ENCODE data around the gene GAL3ST2. TPM values are rescaled to one million over a fixed set of nuclear protein-coding genes. Genes with fewer than 3 reads are reported as not detected.

GAL3ST2 gene
- total and polyA plus RNA-seq, 2 of the 8 experiments (the other 6 are each of a cell fraction or from before 2014, with no cell fraction given), result not detected

DNA sequence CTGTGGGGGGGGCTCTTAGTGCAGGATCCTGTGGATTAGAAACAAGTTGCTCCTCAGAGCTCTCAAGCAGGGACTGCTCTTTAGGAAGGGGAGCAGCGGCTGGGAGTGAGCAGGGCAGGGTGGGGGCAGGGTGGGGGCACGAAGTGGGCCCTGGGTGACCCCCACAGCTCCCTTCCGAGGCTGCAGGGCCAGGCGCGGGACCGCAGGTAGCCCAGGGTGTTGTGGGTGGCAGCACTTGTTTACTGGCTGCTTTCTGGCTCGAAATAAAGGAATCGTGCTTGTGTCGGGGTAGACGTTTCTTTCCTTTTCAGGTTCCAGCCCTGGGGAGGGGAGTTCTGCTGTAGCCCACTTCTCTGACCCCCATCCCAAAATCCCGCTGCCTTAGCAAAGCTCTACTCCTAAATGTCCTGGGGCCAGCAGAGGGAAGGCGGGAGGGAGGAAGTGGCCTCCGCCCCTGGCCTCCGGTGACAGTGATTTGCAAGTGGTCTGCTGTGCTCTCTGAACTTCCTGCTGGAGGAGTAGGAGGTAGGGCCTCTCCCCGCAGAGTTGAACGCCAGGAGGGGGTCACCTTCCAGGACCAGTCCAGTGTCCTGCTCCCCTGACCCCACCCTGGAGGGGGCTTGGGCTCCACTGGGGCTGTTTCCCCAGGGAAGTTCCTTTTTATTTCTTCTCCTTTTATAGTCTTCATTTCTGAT is 40.7 kb downstream of the GAL3ST2 start:
- H2BK120ac ChIP-seq (replicated peaks; ENCODE audit: low read depth, low read length), result no peak overlapping the region
- no peak overlapping the region for H3K4me2 ChIP-seq (ENCODE audit: insufficient read depth in 1 of 2, low read depth in 2 of 2, low read length in 2 of 2)
- 80% methylated on average over 13 of the region's 16 CpGs; no CpG with 5 or more reads in 1 of the 2 experiments for WGBS, 2 experiments (ENCODE audit: extremely low coverage in 1 of 2, insufficient coverage in 1 of 2, insufficient read length in 1 of 2, insufficient replicate concordance in 2 of 2, low coverage in 1 of 2, low lambda C conversion rate in 2 of 2, missing lambda C conversion rate in 1 of 2)
- no peak overlapping the region for H3K18ac ChIP-seq (ENCODE audit: extremely low read depth, low read length)
- no peak overlapping the region for H4K91ac ChIP-seq (replicated peaks; ENCODE audit: insufficient read length, low read length)
- POLR2A ChIA-PET (ENCODE audit: partially characterized antibody), result no interaction called here
- H3K9ac ChIP-seq (replicated peaks in 1 of 4; ENCODE audit: extremely low read depth in 1 of 4, low read depth in 3 of 4, low read length in 3 of 4), result no peak overlapping the region
- DNase-seq (ENCODE audit: low read depth in 1 of 2, low spot score in 2 of 2), result no peak
- TF ChIP-seq SP4 (IDR thresholded peaks at IDR 0.05; ENCODE audit: low read length) (no peak), KDM1A (IDR thresholded peaks at IDR 0.05; ENCODE audit: borderline replicate concordance, low read length) (no peak), JUN (IDR thresholded peaks at IDR 0.05; ENCODE audit: low read depth, low read length) (no peak), SP1 (IDR thresholded peaks at IDR 0.05; ENCODE audit: low read depth, low read length) (no peak)
- no peak overlapping the region for H2AK5ac ChIP-seq (ENCODE audit: low read depth, low read length)
- no peak overlapping the region for H2BK5ac ChIP-seq (ENCODE audit: low read depth, low read length)
- H4K20me1 ChIP-seq (replicated peaks in 1 of 2; ENCODE audit: control insufficient read depth in 1 of 2, insufficient read depth in 2 of 2, low read length in 2 of 2), result no peaks in the 10 kb centered on the region
- no peak overlapping the region for H3K56ac ChIP-seq (replicated peaks; ENCODE audit: insufficient read length, low read depth, low read length)
- no peak overlapping the region for H3K14ac ChIP-seq (ENCODE audit: insufficient read length)
- peak overlapping the region; percentile 83; the same call in 1 of the 2 replicates for H4K8ac ChIP-seq (ENCODE audit: extremely low read depth, insufficient read depth, low read length)
- no peaks in the 10 kb centered on the region for H3K23me2 ChIP-seq (ENCODE audit: low read depth, low read length)
- H3K4me3 ChIP-seq (ENCODE audit: extremely low read depth in 1 of 4, insufficient read depth in 2 of 4, low read depth in 3 of 4, low read length in 4 of 4), result no peak overlapping the region
- no peaks in the 10 kb centered on the region for H3K9me3 ChIP-seq (ENCODE audit: insufficient read depth in 2 of 2, low read depth in 1 of 2, low read length in 1 of 2)
- no peaks in the 10 kb centered on the region for H3K79me2 ChIP-seq (ENCODE audit: control insufficient read depth in 1 of 2, insufficient read depth in 2 of 2, low read length in 2 of 2)
- H2AFZ ChIP-seq (ENCODE audit: low read length), result no peak overlapping the region
- H3K79me1 ChIP-seq (ENCODE audit: low read depth, low read length), result no peaks in the 10 kb centered on the region
- no peak overlapping the region for H2BK20ac ChIP-seq (ENCODE audit: low read length)
- H2BK12ac ChIP-seq (ENCODE audit: low read depth, low read length), result no peak overlapping the region
- H3K27me3 ChIP-seq (replicated peaks in 1 of 4; ENCODE audit: control insufficient read depth in 3 of 4, extremely low read depth in 1 of 4, insufficient read depth in 3 of 4, low read length in 3 of 4), result no peaks in the 10 kb centered on the region
- no peak overlapping the region for H3K4ac ChIP-seq (replicated peaks; ENCODE audit: insufficient read length, low read depth, low read length)
- CTCF ChIA-PET (ENCODE audit: partially characterized antibody), result interaction anchor here (0.7 to 1.3 kb wide), 2 partner anchors 36 to 81 kb away, joined by 3 read pairs; no protein-coding TSS in a partner anchor
- H3K4me1 ChIP-seq (replicated peaks in 1 of 4; ENCODE audit: control insufficient read depth in 3 of 4, insufficient read depth in 4 of 4, low read length in 3 of 4), result peaks cover 0 to 8% (median 0%) of the 10 kb centered on the region in 4 experiments; a peak in 2 of 7 replicates
- no peak overlapping the region for H3K27ac ChIP-seq (ENCODE audit: low read depth, low read length)
- H4K5ac ChIP-seq (ENCODE audit: insufficient read length, low read depth, low read length), result no peak overlapping the region
- H2BK15ac ChIP-seq (ENCODE audit: low read length), result no peak overlapping the region
- no peaks in the 10 kb centered on the region for H3K36me3 ChIP-seq (ENCODE audit: control insufficient read depth in 2 of 4, insufficient read depth in 4 of 4, low read length in 3 of 4)
- no peak for FAIRE-seq
- H3K23ac ChIP-seq (ENCODE audit: insufficient read length), result no peak overlapping the region

Data from H1 (cell line).